Neural cell (in vitro differentiated cells): ENCODE measurements around the gene IGSF3.
"Not testable (repeated sequence)": the region's sequence is repeated elsewhere in the genome, so short reads cannot be mapped to it uniquely, and the experiment has no call there.

Experiments used
- EP300 ChIP-seq: fragments of 450-650 bp; conservative IDR thresholded peaks from 2 replicates; pipeline ENCODE4 v1.6.1; 2014; ENCODE audit warnings: antibody characterized with exemption, mild to moderate bottlenecking, moderate library complexity; ENCODE audit not compliant: poor library complexity, severe bottlenecking
- EZH2 ChIP-seq: fragments of 200-600, 300-800 bp; shearing (Covaris generic), sonication (generic); IDR thresholded peaks from 2 replicates; pipeline ENCODE4 v1.6.1; 2014; ENCODE audit warnings: antibody characterized with exemption, low read length, borderline replicate concordance, mild to moderate bottlenecking; ENCODE audit not compliant: insufficient read depth, poor library complexity, severe bottlenecking
- MXI1 ChIP-seq: fragments of 450-650 bp; conservative IDR thresholded peaks from 2 replicates; pipeline ENCODE4 v1.6.1; 2014; ENCODE audit warnings: antibody characterized with exemption, mild to moderate bottlenecking; ENCODE audit not compliant: poor library complexity, severe bottlenecking
- POLR2AphosphoS5 ChIP-seq: IDR thresholded peaks from 2 replicates; pipeline ENCODE4 v1.6.1; 2012
- RAD21 ChIP-seq: fragments of 450-650 bp; conservative IDR thresholded peaks from 2 replicates; pipeline ENCODE4 v1.6.1; 2014; ENCODE audit warnings: antibody characterized with exemption, mild to moderate bottlenecking, moderate library complexity
- SMC3 ChIP-seq: fragments of 450-650 bp; conservative IDR thresholded peaks from 2 replicates; pipeline ENCODE4 v1.6.1; 2014; ENCODE audit warnings: antibody characterized with exemption, mild to moderate bottlenecking, moderate library complexity; ENCODE audit not compliant: poor library complexity
- TAF1 ChIP-seq: IDR thresholded peaks from 2 replicates; pipeline ENCODE4 v1.6.1; 2012; ENCODE audit warnings: low read depth
- TF ChIP-seq, protein P1 (sequence below): fragments of 450-650 bp; IDR thresholded peaks from 2 replicates; pipeline ENCODE4 v1.5.1; 2014; ENCODE audit warnings: antibody characterized with exemption, mild to moderate bottlenecking, moderate library complexity; ENCODE audit not compliant: poor library complexity, severe bottlenecking
- TF ChIP-seq, protein P2 (sequence below): IDR thresholded peaks from 2 replicates; pipeline ENCODE4 v1.6.1; 2012; ENCODE audit warnings: borderline replicate concordance

DNA sequence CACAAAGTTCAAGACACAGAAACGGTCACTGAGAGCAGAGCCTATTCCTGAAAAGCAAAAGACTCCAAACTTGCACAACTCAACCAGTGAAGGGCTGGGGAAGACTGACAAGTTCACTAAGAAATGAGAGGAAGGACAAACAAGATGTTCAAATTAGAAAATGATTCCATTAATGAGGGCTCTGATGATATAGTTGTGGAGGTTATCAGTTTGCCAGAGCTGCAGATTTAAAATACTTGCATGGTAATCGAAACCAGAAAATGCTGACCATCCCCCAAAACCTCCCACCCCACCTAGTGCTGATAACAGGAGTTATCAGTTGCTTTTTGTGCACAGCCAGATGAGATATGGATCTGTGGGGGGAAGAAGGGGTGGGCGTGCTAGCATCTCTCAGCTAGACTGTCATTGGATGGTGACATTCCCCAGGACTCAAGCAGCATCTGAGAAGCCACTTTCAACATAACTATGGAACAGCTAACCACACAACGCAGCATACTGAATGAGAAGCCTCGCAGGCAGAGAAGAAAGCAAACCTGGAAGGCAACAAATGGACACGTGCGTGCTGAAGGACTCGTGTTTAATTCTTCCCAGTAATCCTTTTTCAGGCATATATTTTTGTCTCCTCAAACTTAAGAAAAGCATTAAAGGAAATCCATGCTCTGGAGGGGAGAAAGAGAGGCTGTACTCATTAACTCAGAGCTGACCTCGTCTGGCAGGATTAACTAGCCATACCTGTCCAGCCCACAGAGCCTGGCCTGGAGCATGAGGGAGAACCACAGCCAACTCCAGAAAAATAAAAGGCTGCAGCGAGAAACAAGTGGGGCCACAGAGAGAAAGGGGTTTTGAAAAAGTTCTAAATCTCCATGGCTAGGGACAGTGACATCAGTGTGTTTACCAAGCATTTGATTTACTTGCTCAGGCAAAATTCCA is 35.3 kb downstream of the IGSF3 start:
- not testable (repeated sequence) for TF ChIP-seq RAD21, EZH2, POLR2AphosphoS5, EP300, SMC3, MXI1, TAF1
- TF ChIP-seq, protein P1, sequence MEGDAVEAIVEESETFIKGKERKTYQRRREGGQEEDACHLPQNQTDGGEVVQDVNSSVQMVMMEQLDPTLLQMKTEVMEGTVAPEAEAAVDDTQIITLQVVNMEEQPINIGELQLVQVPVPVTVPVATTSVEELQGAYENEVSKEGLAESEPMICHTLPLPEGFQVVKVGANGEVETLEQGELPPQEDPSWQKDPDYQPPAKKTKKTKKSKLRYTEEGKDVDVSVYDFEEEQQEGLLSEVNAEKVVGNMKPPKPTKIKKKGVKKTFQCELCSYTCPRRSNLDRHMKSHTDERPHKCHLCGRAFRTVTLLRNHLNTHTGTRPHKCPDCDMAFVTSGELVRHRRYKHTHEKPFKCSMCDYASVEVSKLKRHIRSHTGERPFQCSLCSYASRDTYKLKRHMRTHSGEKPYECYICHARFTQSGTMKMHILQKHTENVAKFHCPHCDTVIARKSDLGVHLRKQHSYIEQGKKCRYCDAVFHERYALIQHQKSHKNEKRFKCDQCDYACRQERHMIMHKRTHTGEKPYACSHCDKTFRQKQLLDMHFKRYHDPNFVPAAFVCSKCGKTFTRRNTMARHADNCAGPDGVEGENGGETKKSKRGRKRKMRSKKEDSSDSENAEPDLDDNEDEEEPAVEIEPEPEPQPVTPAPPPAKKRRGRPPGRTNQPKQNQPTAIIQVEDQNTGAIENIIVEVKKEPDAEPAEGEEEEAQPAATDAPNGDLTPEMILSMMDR = not testable (repeated sequence)
- TF ChIP-seq, protein P2, sequence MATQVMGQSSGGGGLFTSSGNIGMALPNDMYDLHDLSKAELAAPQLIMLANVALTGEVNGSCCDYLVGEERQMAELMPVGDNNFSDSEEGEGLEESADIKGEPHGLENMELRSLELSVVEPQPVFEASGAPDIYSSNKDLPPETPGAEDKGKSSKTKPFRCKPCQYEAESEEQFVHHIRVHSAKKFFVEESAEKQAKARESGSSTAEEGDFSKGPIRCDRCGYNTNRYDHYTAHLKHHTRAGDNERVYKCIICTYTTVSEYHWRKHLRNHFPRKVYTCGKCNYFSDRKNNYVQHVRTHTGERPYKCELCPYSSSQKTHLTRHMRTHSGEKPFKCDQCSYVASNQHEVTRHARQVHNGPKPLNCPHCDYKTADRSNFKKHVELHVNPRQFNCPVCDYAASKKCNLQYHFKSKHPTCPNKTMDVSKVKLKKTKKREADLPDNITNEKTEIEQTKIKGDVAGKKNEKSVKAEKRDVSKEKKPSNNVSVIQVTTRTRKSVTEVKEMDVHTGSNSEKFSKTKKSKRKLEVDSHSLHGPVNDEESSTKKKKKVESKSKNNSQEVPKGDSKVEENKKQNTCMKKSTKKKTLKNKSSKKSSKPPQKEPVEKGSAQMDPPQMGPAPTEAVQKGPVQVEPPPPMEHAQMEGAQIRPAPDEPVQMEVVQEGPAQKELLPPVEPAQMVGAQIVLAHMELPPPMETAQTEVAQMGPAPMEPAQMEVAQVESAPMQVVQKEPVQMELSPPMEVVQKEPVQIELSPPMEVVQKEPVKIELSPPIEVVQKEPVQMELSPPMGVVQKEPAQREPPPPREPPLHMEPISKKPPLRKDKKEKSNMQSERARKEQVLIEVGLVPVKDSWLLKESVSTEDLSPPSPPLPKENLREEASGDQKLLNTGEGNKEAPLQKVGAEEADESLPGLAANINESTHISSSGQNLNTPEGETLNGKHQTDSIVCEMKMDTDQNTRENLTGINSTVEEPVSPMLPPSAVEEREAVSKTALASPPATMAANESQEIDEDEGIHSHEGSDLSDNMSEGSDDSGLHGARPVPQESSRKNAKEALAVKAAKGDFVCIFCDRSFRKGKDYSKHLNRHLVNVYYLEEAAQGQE = not testable (repeated sequence)
